NCI-H82 treated with DMSO at 0.1 percent for 48 hours (cell line): Measurements from ENCODE around the gene C1orf115.
"Not testable (repeated sequence)": the region's sequence is repeated elsewhere in the genome, so short reads cannot be mapped to it uniquely, and the experiment has no call there.

Experiments
- DNase-seq: peaks from one replicate; lab custom pipeline; 2025; ENCODE audit not compliant: unreplicated experiment; lab: John Stamatoyannopoulos, UW

Gene C1orf115

GRCh38 chr1:220692436-220693228, 2.5 kb downstream of the C1orf115 start:
- no peak for DNase-seq

- no peak for DNase-seq
Observed at GRCh38 chr1:220694866-220695382, 4.8 kb downstream of the C1orf115 start.

- DNase-seq: no peak
Observed at GRCh38 chr1:220695426-220695825, 5.3 kb downstream of the C1orf115 start.

- DNase-seq: no peak
Observed at GRCh38 chr1:220696226-220696862, 6.2 kb downstream of the C1orf115 start.

- no peak for DNase-seq
Observed at GRCh38 chr1:220696863-220697231, 6.7 kb downstream of the C1orf115 start.

- DNase-seq: no peak
Observed at GRCh38 chr1:220697326-220697725, 7.2 kb downstream of the C1orf115 start.

- no peak for DNase-seq
Observed at GRCh38 chr1:220698607-220699016, 8.4 kb downstream of the C1orf115 start.

- DNase-seq: no peak
Observed at GRCh38 chr1:220699044-220699443, 8.9 kb downstream of the C1orf115 start.

GRCh38 chr1:220700556-220701179, 10.5 kb downstream of the C1orf115 start:
- no peak for DNase-seq

GRCh38 chr1:220701974-220702373, 11.8 kb downstream of the C1orf115 start:
- no peak for DNase-seq

- DNase-seq: peak; percentile 16
Observed at GRCh38 chr1:220702733-220703270, 12.6 kb downstream of the C1orf115 start.

GRCh38 chr1:220703305-220703704, 13.1 kb downstream of the C1orf115 start:
- DNase-seq: no peak

- no peak for DNase-seq
Observed at GRCh38 chr1:220705782-220706181, 15.6 kb downstream of the C1orf115 start.

- DNase-seq: no peak
Observed at GRCh38 chr1:220706480-220706879, 16.3 kb downstream of the C1orf115 start.

- no peak for DNase-seq
Observed at GRCh38 chr1:220707160-220707559, 17.0 kb downstream of the C1orf115 start.

GRCh38 chr1:220708244-220708643, 18.1 kb downstream of the C1orf115 start:
- DNase-seq: no peak

GRCh38 chr1:220708936-220709801, 19.0 kb downstream of the C1orf115 start:
- DNase-seq: no peak

- no peak for DNase-seq
Observed at GRCh38 chr1:220710333-220710732, 20.2 kb downstream of the C1orf115 start.

- no peak for DNase-seq
Observed at GRCh38 chr1:220711056-220711809, 21.1 kb downstream of the C1orf115 start.

- DNase-seq: not testable (repeated sequence)
Observed at GRCh38 chr1:220715986-220716385, 25.8 kb downstream of the C1orf115 start.
